HEK293 (cell line): ENCODE measurements around the gene SEMA3D.
A peak's percentile ranks its signal among the peaks of the same experiment; 100 is the strongest.

Experiments
- CTCF ChIA-PET: fragments of 350-600 bp; formaldehyde crosslinking; extraction: SDS; loops from one replicate; lab custom pipeline; 2021; ENCODE audit warnings: antibody characterized with exemption; lab: Yijun Ruan, JAX
- POLR2A ChIA-PET: fragments of 300-600 bp; formaldehyde crosslinking; extraction: SDS; loops from one replicate; lab custom pipeline; 2020; ENCODE audit warnings: antibody characterized with exemption, inconsistent platforms; lab: Yijun Ruan, JAX
- H3K27ac ChIP-seq: fragments of 200-500 bp; sonication (Bioruptor generic); 2 replicates; pipeline ENCODE4 v1.5.1; 2014; ENCODE audit warnings: low read depth, low read length, control low read depth, inconsistent platforms; ENCODE audit errors: extremely low read depth
- H3K36me3 ChIP-seq, 2 experiments: fragments of 200-500 bp in 1 of 2; sonication (Bioruptor generic) in 1 of 2; 1 replicate in 1 of 2; 2 replicates in 1 of 2; pipeline ENCODE4 v1.5.1; 2014 to 2017; ENCODE audit warnings: inconsistent platforms in 2 of 2, low read length in 2 of 2; ENCODE audit not compliant: control insufficient read depth in 2 of 2, insufficient read depth in 1 of 2
- H3K4me1 ChIP-seq: fragments of 200-500 bp; sonication (Bioruptor generic); 2 replicates; pipeline ENCODE4 v1.5.1; 2014; ENCODE audit warnings: mild to moderate bottlenecking, low read length, inconsistent platforms; ENCODE audit not compliant: control insufficient read depth, insufficient read depth
- H3K4me3 ChIP-seq: 2 replicates; pipeline ENCODE4 v1.5.1; 2011; ENCODE audit warnings: low read depth, mild to moderate bottlenecking, control low read depth, low read length, moderate library complexity
- H3K9me3 ChIP-seq: fragments of 200-500 bp; sonication (Bioruptor generic); 2 replicates; pipeline ENCODE4 v1.5.1; 2014; ENCODE audit warnings: low read depth, low read length, inconsistent platforms; ENCODE audit not compliant: control insufficient read depth, insufficient read depth
- GLIS1 ChIP-seq: fragments of 450-650 bp; formaldehyde crosslinking; IDR thresholded peaks from 2 replicates; pipeline ENCODE4 v1.5.1; 2016; ENCODE audit warnings: missing biosample characterization, missing genetic modification characterization
- KLF16 ChIP-seq: fragments of 450-650 bp; formaldehyde crosslinking; IDR thresholded peaks from 2 replicates; pipeline ENCODE4 v1.5.1; 2017; ENCODE audit warnings: missing biosample characterization, missing genetic modification characterization
- KLF8 ChIP-seq: fragments of 450-650 bp; formaldehyde crosslinking; IDR thresholded peaks from 2 replicates; pipeline ENCODE4 v1.5.1; 2016; ENCODE audit warnings: missing biosample characterization, missing genetic modification characterization
- OSR2 ChIP-seq: fragments of 450-650 bp; formaldehyde crosslinking; IDR thresholded peaks from 2 replicates; pipeline ENCODE4 v1.5.1; 2016; ENCODE audit warnings: missing biosample characterization, missing genetic modification characterization
- SALL2 ChIP-seq: fragments of 450-650 bp; formaldehyde crosslinking; IDR thresholded peaks from 2 replicates; pipeline ENCODE4 v1.5.0; 2017; ENCODE audit warnings: missing biosample characterization, mild to moderate bottlenecking, missing genetic modification characterization, borderline replicate concordance
- TRIM28 ChIP-seq: IDR thresholded peaks from 2 replicates; pipeline ENCODE4 v1.6.1; 2011; ENCODE audit warnings: low read length, control low read depth, borderline replicate concordance
- ZFHX2 ChIP-seq: fragments of 450-650 bp; formaldehyde crosslinking; conservative IDR thresholded peaks from 2 replicates; pipeline ENCODE4 v1.5.1; 2016; ENCODE audit warnings: missing biosample characterization, missing genetic modification characterization
- ZNF211 ChIP-seq: fragments of 450-650 bp; formaldehyde crosslinking; IDR thresholded peaks from 2 replicates; pipeline ENCODE4 v1.5.1; 2016; ENCODE audit warnings: low read depth, missing biosample characterization, missing genetic modification characterization
- ZNF239 ChIP-seq: fragments of 450-650 bp; formaldehyde crosslinking; IDR thresholded peaks from 2 replicates; pipeline ENCODE4 v1.5.1; 2016; ENCODE audit warnings: missing biosample characterization, missing genetic modification characterization
- ZNF426 ChIP-seq: fragments of 450-650 bp; formaldehyde crosslinking; IDR thresholded peaks from 2 replicates; pipeline ENCODE4 v1.5.1; 2017; ENCODE audit warnings: missing biosample characterization, missing genetic modification characterization, mild to moderate bottlenecking, inconsistent platforms, moderate library complexity
- ZNF510 ChIP-seq: fragments of 450-650 bp; formaldehyde crosslinking; IDR thresholded peaks from 2 replicates; pipeline ENCODE4 v1.5.1; 2018; ENCODE audit warnings: mild to moderate bottlenecking, missing genetic modification characterization, missing biosample characterization; ENCODE audit not compliant: insufficient replicate concordance
- ZNF521 ChIP-seq: fragments of 450-650 bp; formaldehyde crosslinking; IDR thresholded peaks from 2 replicates; pipeline ENCODE4 v1.5.1; 2017; ENCODE audit warnings: missing biosample characterization, mild to moderate bottlenecking, missing genetic modification characterization
- ZNF571 ChIP-seq: fragments of 450-650 bp; formaldehyde crosslinking; IDR thresholded peaks from 2 replicates; pipeline ENCODE4 v1.5.0; 2017; ENCODE audit warnings: missing biosample characterization, missing genetic modification characterization
- ZNF600 ChIP-seq: fragments of 450-650 bp; formaldehyde crosslinking; IDR thresholded peaks from 2 replicates; pipeline ENCODE4 v1.5.1; 2016; ENCODE audit warnings: missing biosample characterization, missing genetic modification characterization
- ZNF654 ChIP-seq: fragments of 450-650 bp; formaldehyde crosslinking; IDR thresholded peaks from 2 replicates; pipeline ENCODE4 v1.5.1; 2016; ENCODE audit warnings: low read depth, missing biosample characterization, missing genetic modification characterization
- ZNF707 ChIP-seq: fragments of 450-650 bp; formaldehyde crosslinking; IDR thresholded peaks from 2 replicates; pipeline ENCODE4 v1.5.1; 2016; ENCODE audit warnings: missing biosample characterization, missing genetic modification characterization
- ZNF747 ChIP-seq: fragments of 450-650 bp; formaldehyde crosslinking; IDR thresholded peaks from 2 replicates; pipeline ENCODE4 v1.5.1; 2016; ENCODE audit warnings: missing biosample characterization, missing genetic modification characterization
- ZNF843 ChIP-seq: fragments of 450-650 bp; formaldehyde crosslinking; IDR thresholded peaks from 2 replicates; pipeline ENCODE4 v1.5.1; 2016; ENCODE audit warnings: missing biosample characterization, missing genetic modification characterization
- TF ChIP-seq, protein P1 (sequence below): fragments of 450-650 bp; formaldehyde crosslinking; IDR thresholded peaks from 2 replicates; pipeline ENCODE4 v1.5.1; 2016; ENCODE audit warnings: missing biosample characterization, missing genetic modification characterization
- TF ChIP-seq, protein P2 (sequence below): fragments of 450-650 bp; formaldehyde crosslinking; IDR thresholded peaks from 2 replicates; pipeline ENCODE4 v1.5.1; 2016; ENCODE audit warnings: missing biosample characterization, missing genetic modification characterization
- TF ChIP-seq, protein P3 (sequence below): fragments of 450-650 bp; IDR thresholded peaks from 2 replicates; pipeline ENCODE4 v1.5.1; 2018; ENCODE audit warnings: missing biosample characterization, mild to moderate bottlenecking, missing genetic modification characterization
- TF ChIP-seq, protein P4 (sequence below): fragments of 450-650 bp; formaldehyde crosslinking; IDR thresholded peaks from 2 replicates; pipeline ENCODE4 v1.5.1; 2016; ENCODE audit warnings: missing biosample characterization, missing genetic modification characterization
- TF ChIP-seq, protein P5 (sequence below): fragments of 450-650 bp; formaldehyde crosslinking; IDR thresholded peaks from 2 replicates; pipeline ENCODE4 v1.5.1; 2016; ENCODE audit warnings: missing biosample characterization, missing genetic modification characterization

SEMA3D gene

DNA sequence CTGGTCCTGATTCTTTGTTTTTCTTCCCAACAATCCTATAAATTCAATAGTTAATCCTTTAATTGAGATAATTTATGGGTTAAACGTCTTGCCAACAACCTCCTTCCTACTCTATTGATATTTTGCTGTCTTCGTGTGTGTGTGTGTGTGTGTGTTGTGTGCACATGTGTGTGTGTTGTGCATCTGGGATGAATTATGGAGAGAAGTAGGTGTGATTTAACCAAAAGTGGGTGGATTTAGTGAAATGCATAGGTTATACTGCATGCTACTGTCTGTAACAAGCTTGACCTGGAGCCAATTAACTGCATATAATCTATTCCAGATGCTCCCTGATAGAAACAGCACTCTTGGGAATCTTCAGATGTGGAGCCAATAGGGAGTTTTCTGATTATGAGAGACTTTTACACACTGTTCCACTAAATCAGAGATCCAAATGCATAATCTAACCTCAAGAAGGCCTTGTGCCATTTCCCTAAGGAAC, 61.2 kb downstream of the SEMA3D start:
- Histone ChIP-seq H3K36me3 (no peaks in the 10 kb centered on the region), H3K4me1 (no peaks in the 10 kb centered on the region), H3K27ac (no peak overlapping the region), H3K9me3 (no peaks in the 10 kb centered on the region), H3K4me3 (no peak overlapping the region)
- TF ChIP-seq ZNF747 (no peak), ZNF707 (tag by site-specific recombination) (no peak), SALL2 (tag by site-specific recombination) (no peak), ZNF239 (tag by site-specific recombination) (no peak), ZNF510 (tag by site-specific recombination) (no peak), ZFHX2 (tag by site-specific recombination) (peak; percentile 52), ZNF211 (tag by site-specific recombination) (no peak), KLF16 (peak; percentile 47; the same call in 1 of the 2 replicates), KLF8 (tag by site-specific recombination) (no peak), ZNF521 (no peak), ZNF426 (tag by site-specific recombination) (no peak), ZNF600 (no peak), ZNF571 (no peak), GLIS1 (tag by site-specific recombination) (no peak), OSR2 (tag by site-specific recombination) (peak; percentile 34; the same call in 1 of the 2 replicates), ZNF654 (no peak), TRIM28 (no peak), ZNF843 (tag by site-specific recombination) (peak; percentile 46; the same call in 1 of the 2 replicates)
- TF ChIP-seq, protein P1, sequence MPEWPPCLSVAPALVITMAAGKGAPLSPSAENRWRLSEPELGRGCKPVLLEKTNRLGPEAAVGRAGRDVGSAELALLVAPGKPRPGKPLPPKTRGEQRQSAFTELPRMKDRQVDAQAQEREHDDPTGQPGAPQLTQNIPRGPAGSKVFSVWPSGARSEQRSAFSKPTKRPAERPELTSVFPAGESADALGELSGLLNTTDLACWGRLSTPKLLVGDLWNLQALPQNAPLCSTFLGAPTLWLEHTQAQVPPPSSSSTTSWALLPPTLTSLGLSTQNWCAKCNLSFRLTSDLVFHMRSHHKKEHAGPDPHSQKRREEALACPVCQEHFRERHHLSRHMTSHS = no peak
- TF ChIP-seq, protein P2, sequence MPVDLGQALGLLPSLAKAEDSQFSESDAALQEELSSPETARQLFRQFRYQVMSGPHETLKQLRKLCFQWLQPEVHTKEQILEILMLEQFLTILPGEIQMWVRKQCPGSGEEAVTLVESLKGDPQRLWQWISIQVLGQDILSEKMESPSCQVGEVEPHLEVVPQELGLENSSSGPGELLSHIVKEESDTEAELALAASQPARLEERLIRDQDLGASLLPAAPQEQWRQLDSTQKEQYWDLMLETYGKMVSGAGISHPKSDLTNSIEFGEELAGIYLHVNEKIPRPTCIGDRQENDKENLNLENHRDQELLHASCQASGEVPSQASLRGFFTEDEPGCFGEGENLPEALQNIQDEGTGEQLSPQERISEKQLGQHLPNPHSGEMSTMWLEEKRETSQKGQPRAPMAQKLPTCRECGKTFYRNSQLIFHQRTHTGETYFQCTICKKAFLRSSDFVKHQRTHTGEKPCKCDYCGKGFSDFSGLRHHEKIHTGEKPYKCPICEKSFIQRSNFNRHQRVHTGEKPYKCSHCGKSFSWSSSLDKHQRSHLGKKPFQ = no peak
- TF ChIP-seq, protein P3, sequence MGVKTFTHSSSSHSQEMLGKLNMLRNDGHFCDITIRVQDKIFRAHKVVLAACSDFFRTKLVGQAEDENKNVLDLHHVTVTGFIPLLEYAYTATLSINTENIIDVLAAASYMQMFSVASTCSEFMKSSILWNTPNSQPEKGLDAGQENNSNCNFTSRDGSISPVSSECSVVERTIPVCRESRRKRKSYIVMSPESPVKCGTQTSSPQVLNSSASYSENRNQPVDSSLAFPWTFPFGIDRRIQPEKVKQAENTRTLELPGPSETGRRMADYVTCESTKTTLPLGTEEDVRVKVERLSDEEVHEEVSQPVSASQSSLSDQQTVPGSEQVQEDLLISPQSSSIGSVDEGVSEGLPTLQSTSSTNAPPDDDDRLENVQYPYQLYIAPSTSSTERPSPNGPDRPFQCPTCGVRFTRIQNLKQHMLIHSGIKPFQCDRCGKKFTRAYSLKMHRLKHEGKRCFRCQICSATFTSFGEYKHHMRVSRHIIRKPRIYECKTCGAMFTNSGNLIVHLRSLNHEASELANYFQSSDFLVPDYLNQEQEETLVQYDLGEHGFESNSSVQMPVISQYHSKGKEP = 0 out of 2 replicates have a peak, but pooled peaks have one; percentile 25
- TF ChIP-seq, protein P4, sequence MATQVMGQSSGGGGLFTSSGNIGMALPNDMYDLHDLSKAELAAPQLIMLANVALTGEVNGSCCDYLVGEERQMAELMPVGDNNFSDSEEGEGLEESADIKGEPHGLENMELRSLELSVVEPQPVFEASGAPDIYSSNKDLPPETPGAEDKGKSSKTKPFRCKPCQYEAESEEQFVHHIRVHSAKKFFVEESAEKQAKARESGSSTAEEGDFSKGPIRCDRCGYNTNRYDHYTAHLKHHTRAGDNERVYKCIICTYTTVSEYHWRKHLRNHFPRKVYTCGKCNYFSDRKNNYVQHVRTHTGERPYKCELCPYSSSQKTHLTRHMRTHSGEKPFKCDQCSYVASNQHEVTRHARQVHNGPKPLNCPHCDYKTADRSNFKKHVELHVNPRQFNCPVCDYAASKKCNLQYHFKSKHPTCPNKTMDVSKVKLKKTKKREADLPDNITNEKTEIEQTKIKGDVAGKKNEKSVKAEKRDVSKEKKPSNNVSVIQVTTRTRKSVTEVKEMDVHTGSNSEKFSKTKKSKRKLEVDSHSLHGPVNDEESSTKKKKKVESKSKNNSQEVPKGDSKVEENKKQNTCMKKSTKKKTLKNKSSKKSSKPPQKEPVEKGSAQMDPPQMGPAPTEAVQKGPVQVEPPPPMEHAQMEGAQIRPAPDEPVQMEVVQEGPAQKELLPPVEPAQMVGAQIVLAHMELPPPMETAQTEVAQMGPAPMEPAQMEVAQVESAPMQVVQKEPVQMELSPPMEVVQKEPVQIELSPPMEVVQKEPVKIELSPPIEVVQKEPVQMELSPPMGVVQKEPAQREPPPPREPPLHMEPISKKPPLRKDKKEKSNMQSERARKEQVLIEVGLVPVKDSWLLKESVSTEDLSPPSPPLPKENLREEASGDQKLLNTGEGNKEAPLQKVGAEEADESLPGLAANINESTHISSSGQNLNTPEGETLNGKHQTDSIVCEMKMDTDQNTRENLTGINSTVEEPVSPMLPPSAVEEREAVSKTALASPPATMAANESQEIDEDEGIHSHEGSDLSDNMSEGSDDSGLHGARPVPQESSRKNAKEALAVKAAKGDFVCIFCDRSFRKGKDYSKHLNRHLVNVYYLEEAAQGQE = no peak
- TF ChIP-seq, protein P5, sequence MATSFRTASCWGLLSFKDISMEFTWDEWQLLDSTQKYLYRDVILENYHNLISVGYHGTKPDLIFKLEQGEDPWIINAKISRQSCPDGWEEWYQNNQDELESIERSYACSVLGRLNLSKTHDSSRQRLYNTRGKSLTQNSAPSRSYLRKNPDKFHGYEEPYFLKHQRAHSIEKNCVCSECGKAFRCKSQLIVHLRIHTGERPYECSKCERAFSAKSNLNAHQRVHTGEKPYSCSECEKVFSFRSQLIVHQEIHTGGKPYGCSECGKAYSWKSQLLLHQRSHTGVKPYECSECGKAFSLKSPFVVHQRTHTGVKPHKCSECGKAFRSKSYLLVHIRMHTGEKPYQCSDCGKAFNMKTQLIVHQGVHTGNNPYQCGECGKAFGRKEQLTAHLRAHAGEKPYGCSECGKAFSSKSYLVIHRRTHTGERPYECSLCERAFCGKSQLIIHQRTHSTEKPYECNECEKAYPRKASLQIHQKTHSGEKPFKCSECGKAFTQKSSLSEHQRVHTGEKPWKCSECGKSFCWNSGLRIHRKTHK (tag by site-specific recombination) = no peak
- CTCF ChIA-PET = no interaction called here
- POLR2A ChIA-PET = no interaction called here
